HL-60 (cell line): ENCODE data around the gene EMID1.
A peak's percentile ranks its signal among the peaks of the same experiment; 100 is the strongest.

Experiments
- DNase-seq, 2 experiments: peaks; one replicate each; pipeline ENCODE4 v3.0.0-alpha.2; 2010 to 2020; ENCODE audit warnings: low read depth in 1 of 2, low spot score in 1 of 2
- H3K27ac ChIP-seq: fragments of 250-450 bp; sonication (Bioruptor Pico); replicated peaks from 2 replicates; pipeline ENCODE4 v1.5.1; 2020; ENCODE audit warnings: mild to moderate bottlenecking, moderate library complexity
- H3K27me3 ChIP-seq: fragments of 250-450 bp; sonication (Bioruptor Pico); 2 replicates; pipeline ENCODE4 v1.5.1; 2021; ENCODE audit warnings: mild to moderate bottlenecking, moderate library complexity; ENCODE audit not compliant: insufficient read depth, poor library complexity, severe bottlenecking
- H3K4me3 ChIP-seq: replicated peaks from 2 replicates; pipeline ENCODE4 v1.5.1; 2011; ENCODE audit warnings: mild to moderate bottlenecking, control low read depth, low read length; ENCODE audit not compliant: insufficient read depth
- GABPA ChIP-seq: IDR thresholded peaks from 2 replicates; pipeline ENCODE4 v1.6.1; 2012; ENCODE audit warnings: low read depth
- POLR2AphosphoS5 ChIP-seq: IDR thresholded peaks from 2 replicates; pipeline ENCODE4 v1.6.1; 2012; ENCODE audit warnings: low read depth
- SPI1 ChIP-seq: IDR thresholded peaks from 2 replicates; pipeline ENCODE4 v1.6.1; 2012; ENCODE audit warnings: low read depth, mild to moderate bottlenecking, borderline replicate concordance
- TF ChIP-seq, protein P1 (sequence below): IDR thresholded peaks from one replicate; pipeline ENCODE4 v1.5.1; 2011; ENCODE audit warnings: low read length, control low read depth, inconsistent platforms; ENCODE audit not compliant: insufficient read depth
- TF ChIP-seq, protein P2 (sequence below): IDR thresholded peaks from 2 replicates; pipeline ENCODE4 v1.6.1; 2012; ENCODE audit warnings: low read depth; ENCODE audit not compliant: insufficient replicate concordance

EMID1 gene

DNA sequence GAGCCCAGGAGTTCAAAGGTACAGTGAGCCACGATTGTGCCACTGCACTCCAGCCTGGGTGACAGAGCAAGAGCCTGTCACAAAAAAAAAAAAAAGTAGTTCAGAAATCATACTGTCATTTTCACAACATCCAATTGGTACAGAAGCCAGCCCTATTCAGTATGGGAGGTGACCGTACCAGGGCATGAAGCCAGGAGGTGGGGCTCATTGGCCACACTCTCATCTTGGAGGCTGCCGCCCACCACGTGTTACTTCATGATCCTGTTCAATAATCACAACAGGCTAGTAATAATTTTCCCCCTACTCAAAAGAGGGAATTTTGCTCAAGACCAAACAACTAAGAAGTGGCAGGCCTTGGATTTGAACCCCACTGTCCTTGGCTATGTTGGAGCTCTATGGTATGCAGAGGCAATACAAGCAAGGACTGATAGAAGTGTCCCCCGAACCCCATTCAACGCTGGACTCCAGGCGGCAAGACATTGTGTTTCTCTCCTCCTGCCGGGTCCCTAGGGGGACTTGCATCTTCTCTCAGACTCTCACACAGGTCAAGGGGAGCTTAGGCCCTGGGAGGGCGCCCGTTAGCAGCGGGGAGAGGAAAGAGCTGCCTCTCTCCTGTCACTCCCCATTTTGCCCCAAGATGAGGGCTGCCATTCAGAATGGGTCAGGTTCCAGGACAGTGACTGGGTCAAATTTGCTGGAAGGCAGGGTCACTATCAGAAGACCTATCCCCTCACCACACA lies 40.2 kb upstream of the EMID1 start:
- no peak for DNase-seq
- no peak overlapping the region for H3K27ac ChIP-seq
- H3K4me3 ChIP-seq: no peak overlapping the region
- no peak for TF ChIP-seq POLR2AphosphoS5
- TF ChIP-seq SPI1: no peak
- TF ChIP-seq, protein P1, sequence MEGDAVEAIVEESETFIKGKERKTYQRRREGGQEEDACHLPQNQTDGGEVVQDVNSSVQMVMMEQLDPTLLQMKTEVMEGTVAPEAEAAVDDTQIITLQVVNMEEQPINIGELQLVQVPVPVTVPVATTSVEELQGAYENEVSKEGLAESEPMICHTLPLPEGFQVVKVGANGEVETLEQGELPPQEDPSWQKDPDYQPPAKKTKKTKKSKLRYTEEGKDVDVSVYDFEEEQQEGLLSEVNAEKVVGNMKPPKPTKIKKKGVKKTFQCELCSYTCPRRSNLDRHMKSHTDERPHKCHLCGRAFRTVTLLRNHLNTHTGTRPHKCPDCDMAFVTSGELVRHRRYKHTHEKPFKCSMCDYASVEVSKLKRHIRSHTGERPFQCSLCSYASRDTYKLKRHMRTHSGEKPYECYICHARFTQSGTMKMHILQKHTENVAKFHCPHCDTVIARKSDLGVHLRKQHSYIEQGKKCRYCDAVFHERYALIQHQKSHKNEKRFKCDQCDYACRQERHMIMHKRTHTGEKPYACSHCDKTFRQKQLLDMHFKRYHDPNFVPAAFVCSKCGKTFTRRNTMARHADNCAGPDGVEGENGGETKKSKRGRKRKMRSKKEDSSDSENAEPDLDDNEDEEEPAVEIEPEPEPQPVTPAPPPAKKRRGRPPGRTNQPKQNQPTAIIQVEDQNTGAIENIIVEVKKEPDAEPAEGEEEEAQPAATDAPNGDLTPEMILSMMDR: no peak
- TF ChIP-seq, protein P2, sequence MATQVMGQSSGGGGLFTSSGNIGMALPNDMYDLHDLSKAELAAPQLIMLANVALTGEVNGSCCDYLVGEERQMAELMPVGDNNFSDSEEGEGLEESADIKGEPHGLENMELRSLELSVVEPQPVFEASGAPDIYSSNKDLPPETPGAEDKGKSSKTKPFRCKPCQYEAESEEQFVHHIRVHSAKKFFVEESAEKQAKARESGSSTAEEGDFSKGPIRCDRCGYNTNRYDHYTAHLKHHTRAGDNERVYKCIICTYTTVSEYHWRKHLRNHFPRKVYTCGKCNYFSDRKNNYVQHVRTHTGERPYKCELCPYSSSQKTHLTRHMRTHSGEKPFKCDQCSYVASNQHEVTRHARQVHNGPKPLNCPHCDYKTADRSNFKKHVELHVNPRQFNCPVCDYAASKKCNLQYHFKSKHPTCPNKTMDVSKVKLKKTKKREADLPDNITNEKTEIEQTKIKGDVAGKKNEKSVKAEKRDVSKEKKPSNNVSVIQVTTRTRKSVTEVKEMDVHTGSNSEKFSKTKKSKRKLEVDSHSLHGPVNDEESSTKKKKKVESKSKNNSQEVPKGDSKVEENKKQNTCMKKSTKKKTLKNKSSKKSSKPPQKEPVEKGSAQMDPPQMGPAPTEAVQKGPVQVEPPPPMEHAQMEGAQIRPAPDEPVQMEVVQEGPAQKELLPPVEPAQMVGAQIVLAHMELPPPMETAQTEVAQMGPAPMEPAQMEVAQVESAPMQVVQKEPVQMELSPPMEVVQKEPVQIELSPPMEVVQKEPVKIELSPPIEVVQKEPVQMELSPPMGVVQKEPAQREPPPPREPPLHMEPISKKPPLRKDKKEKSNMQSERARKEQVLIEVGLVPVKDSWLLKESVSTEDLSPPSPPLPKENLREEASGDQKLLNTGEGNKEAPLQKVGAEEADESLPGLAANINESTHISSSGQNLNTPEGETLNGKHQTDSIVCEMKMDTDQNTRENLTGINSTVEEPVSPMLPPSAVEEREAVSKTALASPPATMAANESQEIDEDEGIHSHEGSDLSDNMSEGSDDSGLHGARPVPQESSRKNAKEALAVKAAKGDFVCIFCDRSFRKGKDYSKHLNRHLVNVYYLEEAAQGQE: no peak
- TF ChIP-seq GABPA: no peak
- H3K27me3 ChIP-seq: no peaks in the 10 kb centered on the region

DNA sequence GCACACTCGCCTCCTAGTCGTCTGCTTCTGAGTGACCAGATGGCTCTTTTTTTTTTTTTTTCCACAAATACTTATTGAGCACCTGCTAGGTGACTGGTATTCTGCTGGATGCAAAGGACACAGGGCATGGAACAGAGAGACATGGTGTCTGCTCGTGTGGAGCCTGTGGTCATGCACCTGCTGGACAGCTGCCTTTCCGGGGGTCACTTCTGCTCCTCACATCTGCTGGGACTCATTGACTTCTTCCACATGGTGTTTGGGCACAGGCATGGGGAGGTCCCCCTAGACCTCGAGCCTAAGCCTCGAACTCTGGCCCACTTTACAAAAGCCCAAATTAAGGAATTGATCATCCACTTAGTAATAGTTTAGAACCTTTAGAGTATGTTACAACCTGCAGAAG lies 39.5 kb upstream of the EMID1 start:
- Histone ChIP-seq H3K4me3 (no peak overlapping the region), H3K27ac (no peak overlapping the region), H3K27me3 (no peaks in the 10 kb centered on the region)
- no peak for DNase-seq
- TF ChIP-seq, protein P2: peak; percentile 65
- TF ChIP-seq POLR2AphosphoS5: no peak

GRCh38 chr22:29167032-29167911 lies 38.4 kb upstream of the EMID1 start:
- DNase-seq: peak; percentile 90 to 97
- TF ChIP-seq SPI1: peak; percentile 90; the same call in 1 of the 2 replicates
- TF ChIP-seq POLR2AphosphoS5: peak; percentile 95
- TF ChIP-seq, protein P2: no peak
- TF ChIP-seq, protein P1: no peak
- peak; percentile 40; the same call in 1 of the 2 replicates for TF ChIP-seq GABPA
- Histone ChIP-seq H3K4me3 (no peak overlapping the region), H3K27ac (peak overlapping the region; percentile 63), H3K27me3 (no peaks in the 10 kb centered on the region)
